Measurements from ENCODE around the gene GABRB2. TPM values are rescaled to one million over a fixed set of nuclear protein-coding genes. Genes with fewer than 3 reads are reported as not detected.

Gene GABRB2
- total RNA-seq, 1 donor from 2014 or later: 1.6 TPM

- Histone ChIP-seq H3K4me1 (no peaks in the 10 kb centered on the region), H3K4me3 (no peak overlapping the region), H3K27me3 (no peaks in the 10 kb centered on the region), H3K9me3 (no peaks in the 10 kb centered on the region), H3K36me3 (no peaks in the 10 kb centered on the region), H3K27ac (no peak overlapping the region)
- ATAC-seq (no peak), DNase-seq (no peak)
- TF ChIP-seq CTCF (IDR thresholded peaks at IDR 0.05): no peak
- intact Hi-C loops (cut with DNase I): no loop called here
Measured at GRCh38 chr5:161432798-161433197, 113.7 kb downstream of the GABRB2 start.

GRCh38 chr5:161431963-161432362 lies 114.6 kb downstream of the GABRB2 start:
- no peaks in the 10 kb centered on the region for H3K9me3 ChIP-seq
- intact Hi-C loops (cut with DNase I): no loop called here
- ATAC-seq (no peak), DNase-seq (no peak)
- H3K27ac ChIP-seq: no peak overlapping the region
- H3K27me3 ChIP-seq: no peaks in the 10 kb centered on the region
- H3K36me3 ChIP-seq: no peaks in the 10 kb centered on the region
- H3K4me1 ChIP-seq: no peaks in the 10 kb centered on the region
- no peak for TF ChIP-seq CTCF (IDR thresholded peaks at IDR 0.05)
- no peak overlapping the region for H3K4me3 ChIP-seq

GRCh38 chr5:161421067-161421466 lies 125.5 kb downstream of the GABRB2 start:
- TF ChIP-seq CTCF (IDR thresholded peaks at IDR 0.05): no peak
- Histone ChIP-seq H3K9me3 (no peaks in the 10 kb centered on the region), H3K36me3 (no peaks in the 10 kb centered on the region), H3K4me1 (no peaks in the 10 kb centered on the region), H3K4me3 (no peak overlapping the region), H3K27ac (no peak overlapping the region), H3K27me3 (no peaks in the 10 kb centered on the region)
- ATAC-seq: no peak
- DNase-seq: no peak
- intact Hi-C loops (cut with DNase I): no loop called here

GRCh38 chr5:161420521-161420920 lies 126.0 kb downstream of the GABRB2 start:
- DNase-seq: no peak
- no peaks in the 10 kb centered on the region for H3K4me1 ChIP-seq
- no peaks in the 10 kb centered on the region for H3K9me3 ChIP-seq
- TF ChIP-seq CTCF (IDR thresholded peaks at IDR 0.05): no peak
- no peak for ATAC-seq
- no peaks in the 10 kb centered on the region for H3K27me3 ChIP-seq
- no peak overlapping the region for H3K4me3 ChIP-seq
- intact Hi-C loops (cut with DNase I): no loop called here
- no peaks in the 10 kb centered on the region for H3K36me3 ChIP-seq
- no peak overlapping the region for H3K27ac ChIP-seq

GRCh38 chr5:161414896-161415295 lies 131.6 kb downstream of the GABRB2 start:
- no peak overlapping the region for H3K27ac ChIP-seq
- H3K36me3 ChIP-seq: no peaks in the 10 kb centered on the region
- H3K4me1 ChIP-seq: no peaks in the 10 kb centered on the region
- H3K9me3 ChIP-seq: no peaks in the 10 kb centered on the region
- H3K4me3 ChIP-seq: no peak overlapping the region
- H3K27me3 ChIP-seq: no peaks in the 10 kb centered on the region
- TF ChIP-seq CTCF (IDR thresholded peaks at IDR 0.05): no peak
- intact Hi-C loops (cut with DNase I): no loop called here
- ATAC-seq: no peak
- no peak for DNase-seq

GRCh38 chr5:161414037-161414436 lies 132.5 kb downstream of the GABRB2 start:
- ATAC-seq: no peak
- Histone ChIP-seq H3K9me3 (no peaks in the 10 kb centered on the region), H3K27me3 (no peaks in the 10 kb centered on the region), H3K36me3 (no peaks in the 10 kb centered on the region), H3K4me1 (no peaks in the 10 kb centered on the region), H3K4me3 (no peak overlapping the region), H3K27ac (no peak overlapping the region)
- DNase-seq: no peak
- TF ChIP-seq CTCF (IDR thresholded peaks at IDR 0.05): no peak
- intact Hi-C loops (cut with DNase I): no loop called here

All from upper lobe of right lung (tissue), 1 donor.